Stimulated activated CD4-positive, alpha-beta T cell treated with anti-CD3 and anti-CD28 coated beads, Interleukin-12 subunit alpha, Interleukin-12 subunit beta, amount 100 ng/mL, for 48 hours (primary cell): ENCODE results near the gene KCTD17.

Experiments used
- DNase-seq, 3 donors: peaks; one replicate each; pipeline ENCODE4 v3.0.0-alpha.2; 2020; ENCODE audit warnings: low read depth in 2 of 3, low spot score in 1 of 3

The KCTD17 gene

DNA sequence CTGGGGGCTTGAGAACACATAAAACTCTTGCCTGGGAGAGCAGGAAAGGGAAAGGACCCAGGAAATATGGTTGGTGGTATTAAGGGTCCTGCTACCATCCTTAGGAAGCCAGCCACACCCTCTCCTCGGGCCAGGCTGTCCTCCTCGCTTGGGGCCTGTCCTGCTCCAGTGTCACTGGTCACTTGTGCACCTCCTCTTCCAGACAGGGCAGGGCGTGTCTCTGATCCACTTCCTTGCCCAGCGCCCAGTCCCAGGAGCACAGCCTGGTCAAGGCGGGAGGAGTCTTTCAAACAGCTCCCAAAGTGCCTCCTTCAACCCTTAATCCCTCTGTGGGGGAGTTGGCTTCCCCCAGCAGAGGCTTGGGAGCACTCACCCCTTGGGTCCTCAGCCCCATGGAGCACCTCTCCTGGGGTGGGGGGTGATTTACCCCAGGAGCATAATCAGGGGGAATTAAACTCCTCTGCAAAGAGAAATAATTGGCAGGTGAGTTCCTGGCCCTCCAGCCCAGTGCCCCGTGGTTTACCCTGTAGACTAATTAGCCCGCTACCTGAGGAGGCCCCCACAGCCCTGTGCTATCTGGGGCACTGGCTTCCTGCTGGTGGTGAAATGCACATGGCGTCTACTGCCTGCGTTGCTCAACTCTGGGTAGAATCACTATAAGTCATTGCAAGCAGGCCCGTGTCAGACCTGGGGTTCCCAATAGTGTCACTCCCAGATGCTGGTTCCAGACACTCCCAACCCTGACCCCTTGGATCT, 49.9 kb downstream of the KCTD17 start:
- no peak for DNase-seq

DNA sequence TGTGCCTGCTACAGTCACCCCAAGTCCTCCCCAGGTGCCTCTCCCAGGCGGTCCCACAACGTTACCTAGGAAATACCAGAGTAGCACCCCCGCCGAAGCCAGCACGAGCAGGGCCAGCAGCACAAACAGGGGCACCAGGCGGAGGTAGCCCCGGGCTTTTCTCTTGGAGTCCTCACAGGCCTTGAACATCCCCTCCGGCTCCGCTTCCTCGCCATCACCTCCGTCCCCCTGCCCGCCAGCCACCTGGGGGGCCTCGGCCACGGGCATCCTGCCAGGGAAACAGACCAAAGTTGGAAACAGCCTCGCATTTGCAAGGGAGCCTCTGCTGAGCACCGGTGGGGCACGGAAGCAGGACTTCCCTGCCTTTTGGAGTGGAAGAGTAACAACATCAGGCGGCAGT, 51.6 kb downstream of the KCTD17 start:
- DNase-seq, result no peak

DNA sequence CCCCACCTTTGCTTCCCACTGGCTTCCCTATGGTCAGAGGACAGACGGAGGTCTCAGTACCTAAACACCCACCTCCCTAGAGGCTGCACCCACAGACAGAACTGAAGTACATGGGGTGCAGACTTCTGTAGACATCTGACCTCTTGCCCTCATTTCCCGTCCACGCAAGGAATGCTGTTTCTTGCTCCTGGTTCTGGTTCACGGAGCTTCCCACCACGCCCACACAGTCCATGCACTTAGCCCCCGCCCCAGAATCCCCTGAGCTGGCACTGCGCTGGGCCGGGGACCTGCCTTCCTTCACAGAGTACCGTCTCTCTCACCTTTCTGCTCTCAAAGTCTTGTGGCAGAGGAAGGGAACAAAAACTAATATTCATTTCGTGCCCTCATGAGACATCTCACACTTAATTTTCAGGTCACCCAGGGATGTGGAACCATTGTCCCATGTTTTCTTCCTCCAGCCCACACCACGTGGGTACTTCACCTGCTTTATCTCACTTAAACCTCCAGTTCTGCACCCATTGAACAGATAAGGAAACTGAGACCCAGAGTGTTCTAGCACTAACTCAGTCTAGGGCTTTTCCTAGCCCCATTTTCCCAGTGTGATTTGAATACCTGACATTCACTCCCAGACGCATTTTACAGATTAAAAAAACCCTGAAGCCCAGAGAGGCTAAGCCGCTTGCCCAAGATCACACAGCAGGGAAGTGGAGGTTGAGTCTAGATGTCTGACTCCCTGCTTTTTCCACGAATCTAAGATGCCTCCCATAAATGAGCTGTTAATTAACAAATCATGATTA, 52.3 kb downstream of the KCTD17 start:
- DNase-seq, result no peak

DNA sequence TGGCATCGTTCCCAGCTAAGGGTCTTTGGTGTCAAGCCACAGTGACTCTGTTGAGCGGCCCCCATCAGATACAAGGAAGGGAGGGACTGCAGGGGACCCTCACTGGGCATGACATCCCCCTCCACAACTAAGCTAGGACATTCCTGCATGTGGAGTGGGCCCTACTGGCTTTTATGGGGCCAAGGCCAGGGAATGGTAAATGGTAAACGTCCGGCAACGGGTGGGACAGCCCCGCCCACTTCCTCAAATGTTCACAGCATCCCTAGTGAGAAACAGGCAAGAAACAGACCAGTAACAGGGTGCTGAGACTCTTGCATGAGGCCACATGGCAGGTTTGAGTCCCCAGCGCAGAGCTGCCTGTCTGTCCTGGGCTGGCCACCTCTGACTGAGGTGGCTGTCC, 53.6 kb downstream of the KCTD17 start:
- no peak for DNase-seq

DNA sequence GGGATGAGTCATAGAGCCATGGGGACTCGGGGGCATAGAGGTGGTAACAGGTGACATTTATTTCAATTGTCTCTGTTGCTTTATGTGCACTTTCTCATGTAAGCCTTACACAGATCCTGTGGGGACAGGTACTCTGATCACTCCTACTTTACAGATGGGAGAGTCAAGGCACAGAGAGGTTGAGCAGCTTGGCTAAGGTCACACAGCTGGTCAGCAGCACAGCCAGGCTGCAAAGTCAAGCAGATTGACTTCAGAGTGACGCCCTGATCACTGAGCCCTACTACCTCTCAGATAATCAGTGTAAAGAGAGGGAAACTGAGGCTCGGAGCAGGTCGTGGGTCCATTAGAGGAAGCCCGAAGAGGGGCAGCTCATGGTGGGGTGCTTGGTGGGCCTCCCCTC, 54.4 kb downstream of the KCTD17 start:
- no peak for DNase-seq

DNA sequence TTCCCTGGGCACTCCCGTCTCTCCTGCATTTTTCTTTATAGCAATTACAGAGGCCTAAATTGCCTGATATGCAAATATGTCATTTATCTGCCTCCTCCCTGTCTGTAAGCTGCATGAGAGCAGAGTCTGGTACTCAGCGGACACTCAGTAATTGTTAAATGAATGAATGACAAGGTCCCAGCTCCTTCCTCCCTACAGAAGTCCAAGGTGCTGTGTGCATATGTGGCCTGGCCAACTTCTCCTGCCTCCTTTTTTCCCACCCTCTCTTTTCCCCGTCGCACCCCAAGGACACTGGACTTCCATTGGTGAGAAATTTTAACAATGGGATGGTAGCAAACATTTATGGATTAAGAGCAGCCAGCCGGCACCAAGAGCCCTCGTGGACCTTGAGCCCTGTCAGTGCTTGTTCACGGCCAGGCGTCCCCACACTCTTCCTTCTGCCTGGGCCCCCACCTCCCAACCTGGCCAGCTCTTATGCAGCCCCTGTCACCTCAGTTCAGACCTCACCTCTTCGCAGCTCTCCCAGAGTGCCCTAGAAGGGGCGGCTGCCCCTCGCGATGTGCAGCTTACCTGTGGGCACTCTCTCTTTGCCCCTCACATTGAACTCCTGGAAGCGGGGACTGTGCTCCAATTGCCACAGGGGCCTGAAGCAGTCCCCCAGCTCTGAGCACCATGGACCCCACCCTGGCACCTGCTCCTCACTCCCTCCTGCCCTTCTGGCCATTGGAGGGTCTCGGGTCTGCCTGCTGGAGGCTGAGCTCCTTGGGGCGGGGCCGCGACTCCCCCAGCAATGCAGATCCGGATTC, 56.5 kb downstream of the KCTD17 start:
- no peak for DNase-seq

DNA sequence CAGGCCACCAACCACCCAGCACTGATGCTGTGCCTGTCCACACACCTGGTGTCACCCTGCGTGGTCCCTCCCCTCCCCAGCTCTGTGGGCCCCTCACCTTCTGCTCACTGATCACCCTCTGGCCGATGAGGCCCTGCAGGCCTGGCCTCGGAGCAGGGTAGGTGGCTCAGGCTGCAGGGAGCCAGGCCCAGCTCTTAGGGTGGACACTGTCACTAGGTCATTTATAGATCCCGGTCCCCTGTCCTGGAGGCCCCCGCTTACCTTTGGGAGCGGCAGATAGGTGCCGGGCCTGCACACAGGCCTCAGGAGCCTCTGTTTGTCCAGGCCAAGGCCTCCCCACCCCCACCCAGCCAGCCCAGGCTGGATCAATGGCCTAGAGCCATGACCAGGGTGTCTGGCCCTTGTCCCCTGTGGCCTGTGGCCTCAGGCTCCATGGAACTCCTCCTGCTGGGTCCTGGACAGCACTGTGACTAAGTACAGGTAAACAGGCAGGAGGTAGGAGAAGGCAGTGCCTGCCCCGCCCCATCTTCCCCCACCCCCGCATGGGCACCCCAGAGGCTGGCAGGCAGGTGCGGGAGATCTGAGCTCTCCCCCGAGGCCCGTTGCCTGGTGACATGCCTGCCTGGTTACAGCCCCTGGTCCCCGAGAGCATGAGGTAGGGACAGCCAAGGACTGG, 57.8 kb downstream of the KCTD17 start, which contains the start of gene TMPRSS6:
TSS of gene TMPRSS6 (minus strand) at position 472 of the 676 bp plus-strand sequence. CDS start 6,296 bp downstream, outside the sequence.
- no peak for DNase-seq

DNA sequence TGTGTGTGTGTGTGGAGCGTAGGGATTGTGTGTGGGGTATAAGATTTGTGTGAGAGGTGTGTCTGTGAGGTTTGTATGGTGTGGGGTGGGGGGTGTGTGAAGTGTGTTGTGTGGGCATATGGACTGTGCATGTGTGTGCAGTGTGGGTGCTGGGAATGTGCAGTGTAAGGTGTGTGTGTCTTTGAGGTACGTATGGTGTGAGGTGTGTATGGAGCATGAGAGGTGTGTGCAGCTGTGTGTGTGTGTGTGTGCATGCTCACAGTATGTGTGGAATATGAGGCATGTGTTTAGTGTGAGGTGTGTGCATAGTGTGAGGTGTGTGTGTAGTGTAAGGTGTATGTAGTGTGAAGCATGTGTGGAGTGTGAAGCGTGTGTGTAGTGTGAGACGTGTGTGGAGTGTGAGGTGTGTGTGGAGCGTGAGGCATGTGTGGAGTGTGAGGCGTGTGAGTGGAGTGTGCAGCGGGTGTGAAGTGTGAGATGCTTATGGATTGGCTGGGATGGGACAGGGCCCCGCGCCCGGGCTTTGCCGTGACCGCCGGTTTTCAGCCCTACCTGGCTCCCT, 59.7 kb downstream of the KCTD17 start:
- no peak for DNase-seq

DNA sequence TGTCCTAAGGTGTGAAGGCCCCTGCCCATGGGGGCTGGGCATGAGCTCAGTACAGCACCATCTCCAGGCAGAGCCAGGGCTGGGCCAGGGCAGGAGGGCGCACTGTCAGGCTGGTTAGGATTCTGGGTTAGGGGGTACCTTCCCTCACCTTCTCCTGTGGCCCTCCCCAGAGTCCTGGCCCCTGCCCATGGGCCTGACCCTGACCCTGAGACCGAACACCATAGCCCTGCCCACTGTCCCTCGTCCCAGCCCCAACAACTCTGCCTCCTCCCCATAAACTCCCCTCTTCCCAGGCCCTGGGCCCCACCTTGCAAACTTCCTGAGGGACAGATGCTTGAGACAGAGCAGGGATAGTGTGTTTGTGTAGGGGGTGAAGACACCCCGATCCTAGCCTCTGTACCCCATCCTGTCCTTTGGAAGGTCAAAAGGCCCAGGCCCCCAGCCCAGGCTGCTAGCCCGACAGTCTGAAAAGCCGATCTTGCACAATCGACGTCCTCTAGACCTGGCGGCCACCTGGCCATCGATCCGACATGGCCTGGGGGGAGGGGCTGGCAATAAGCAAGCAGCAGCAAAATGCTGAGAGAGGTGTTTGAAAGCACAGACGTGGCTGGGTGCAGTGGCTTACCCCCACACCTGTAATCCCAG, 60.7 kb downstream of the KCTD17 start:
- no peak for DNase-seq
